Vagina (tissue), 2 donors: ENCODE data around the gene DES.

Experiments used
- POLR2A ChIP-seq, 2 donors: fragments of 450-650 bp; IDR thresholded peaks; one replicate each; pipeline ENCODE4 v1.6.1; 2017; ENCODE audit warnings: antibody characterized with exemption in 2 of 2, mild to moderate bottlenecking in 2 of 2, moderate library complexity in 2 of 2
- POLR2AphosphoS5 ChIP-seq, 2 donors: sonication (generic); formaldehyde crosslinking; IDR thresholded peaks; one replicate each; pipeline ENCODE4 v1.9.0; 2017; ENCODE audit warnings: antibody characterized with exemption in 2 of 2, mild to moderate bottlenecking in 2 of 2, low read depth in 1 of 2; ENCODE audit not compliant: insufficient read depth in 1 of 2
- TF ChIP-seq, protein P1 (sequence below), 3 experiments: fragments of 450-650 bp in 2 of 3; fragments of 200-600 bp in 1 of 3; sonication (generic) in 1 of 3; IDR thresholded peaks; one replicate each; pipeline ENCODE4 v1.5.1; 2017 to 2019; ENCODE audit warnings: antibody characterized with exemption in 3 of 3, mild to moderate bottlenecking in 2 of 3, moderate library complexity in 2 of 3

GRCh38 chr2:219475278-219475677 lies 57.1 kb downstream of the DES start:
- TF ChIP-seq POLR2AphosphoS5 (IDR thresholded peaks at IDR 0.05; ENCODE audit: insufficient read depth in 1 of 2, low read depth in 1 of 2): no peak
- TF ChIP-seq, protein P1, sequence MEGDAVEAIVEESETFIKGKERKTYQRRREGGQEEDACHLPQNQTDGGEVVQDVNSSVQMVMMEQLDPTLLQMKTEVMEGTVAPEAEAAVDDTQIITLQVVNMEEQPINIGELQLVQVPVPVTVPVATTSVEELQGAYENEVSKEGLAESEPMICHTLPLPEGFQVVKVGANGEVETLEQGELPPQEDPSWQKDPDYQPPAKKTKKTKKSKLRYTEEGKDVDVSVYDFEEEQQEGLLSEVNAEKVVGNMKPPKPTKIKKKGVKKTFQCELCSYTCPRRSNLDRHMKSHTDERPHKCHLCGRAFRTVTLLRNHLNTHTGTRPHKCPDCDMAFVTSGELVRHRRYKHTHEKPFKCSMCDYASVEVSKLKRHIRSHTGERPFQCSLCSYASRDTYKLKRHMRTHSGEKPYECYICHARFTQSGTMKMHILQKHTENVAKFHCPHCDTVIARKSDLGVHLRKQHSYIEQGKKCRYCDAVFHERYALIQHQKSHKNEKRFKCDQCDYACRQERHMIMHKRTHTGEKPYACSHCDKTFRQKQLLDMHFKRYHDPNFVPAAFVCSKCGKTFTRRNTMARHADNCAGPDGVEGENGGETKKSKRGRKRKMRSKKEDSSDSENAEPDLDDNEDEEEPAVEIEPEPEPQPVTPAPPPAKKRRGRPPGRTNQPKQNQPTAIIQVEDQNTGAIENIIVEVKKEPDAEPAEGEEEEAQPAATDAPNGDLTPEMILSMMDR (IDR thresholded peaks at IDR 0.05): no peak
- no peak for TF ChIP-seq POLR2A (IDR thresholded peaks at IDR 0.05)
